ENCODE measurements around the gene CHCHD1. TPM values are rescaled to one million over a fixed set of nuclear protein-coding genes. Genes with fewer than 3 reads are reported as not detected.
A peak's percentile ranks its signal among the peaks of the same experiment; 100 is the strongest.

Gene CHCHD1
- total RNA-seq, 1 donor from 2014 or later = 23.1 TPM

GRCh38 chr10:73808021-73808815 is 26.4 kb downstream of the CHCHD1 start:
- no peaks in the 10 kb centered on the region for H3K27me3 Mint-ChIP-seq (ENCODE audit: low read depth)

GRCh38 chr10:73809061-73809818 is 27.4 kb downstream of the CHCHD1 start:
- peaks cover 4% of the 10 kb centered on the region for H3K4me1 Mint-ChIP-seq
- H3K27ac Mint-ChIP-seq = no peak overlapping the region
- TF ChIP-seq CTCF (IDR thresholded peaks at IDR 0.05; ENCODE audit: unreplicated experiment) = no peak
- peak overlapping the region; percentile 26 for H3K4me3 Mint-ChIP-seq
- H3K9me3 Mint-ChIP-seq = no peaks in the 10 kb centered on the region
- peaks cover 29% of the 10 kb centered on the region for H3K36me3 Mint-ChIP-seq
- DNase-seq (ENCODE audit: low spot score in 2 of 2, unreplicated experiment in 2 of 2) = no peak
- no peaks in the 10 kb centered on the region for H3K27me3 Mint-ChIP-seq (ENCODE audit: low read depth)

More at GRCh38 chr10:73808021-73808815, 26.4 kb downstream of the CHCHD1 start:
- H3K4me3 Mint-ChIP-seq = no peak overlapping the region
- no peak overlapping the region for H3K27ac Mint-ChIP-seq
- no peak for DNase-seq (ENCODE audit: low spot score in 2 of 2, unreplicated experiment in 2 of 2)
- H3K4me1 Mint-ChIP-seq = peaks cover 4% of the 10 kb centered on the region
- no peak for TF ChIP-seq CTCF (IDR thresholded peaks at IDR 0.05; ENCODE audit: unreplicated experiment)
- H3K9me3 Mint-ChIP-seq = no peaks in the 10 kb centered on the region
- peaks cover 29% of the 10 kb centered on the region for H3K36me3 Mint-ChIP-seq

GRCh38 chr10:73810358-73810734 is 28.5 kb downstream of the CHCHD1 start:
- Mint-ChIP-seq H3K4me1 (peaks cover 4% of the 10 kb centered on the region), H3K27ac (peak overlapping the region; percentile 69), H3K4me3 (peak overlapping the region; percentile 78), H3K27me3 (ENCODE audit: low read depth) (no peaks in the 10 kb centered on the region), H3K9me3 (no peaks in the 10 kb centered on the region), H3K36me3 (peaks cover 28% of the 10 kb centered on the region)
- DNase-seq (ENCODE audit: low spot score in 2 of 2, unreplicated experiment in 2 of 2) = no peak
- no peak for TF ChIP-seq CTCF (IDR thresholded peaks at IDR 0.05; ENCODE audit: unreplicated experiment)

GRCh38 chr10:73810735-73811465 is 29.1 kb downstream of the CHCHD1 start:
- DNase-seq (ENCODE audit: low spot score in 2 of 2, unreplicated experiment in 2 of 2) = peak in 1 of 2 experiments; percentile 59
- peak overlapping the region; percentile 78 for H3K4me3 Mint-ChIP-seq
- H3K27ac Mint-ChIP-seq = peak overlapping the region; percentile 69

More at GRCh38 chr10:73810735-73811465, 29.1 kb downstream of the CHCHD1 start:
- H3K4me1 Mint-ChIP-seq = peaks cover 4% of the 10 kb centered on the region
- no peak for TF ChIP-seq CTCF (IDR thresholded peaks at IDR 0.05; ENCODE audit: unreplicated experiment)
- H3K9me3 Mint-ChIP-seq = no peaks in the 10 kb centered on the region
- H3K27me3 Mint-ChIP-seq (ENCODE audit: low read depth) = no peaks in the 10 kb centered on the region
- peaks cover 23% of the 10 kb centered on the region for H3K36me3 Mint-ChIP-seq
